ENCODE data around the gene TNRC6C. TPM values are rescaled to one million over a fixed set of nuclear protein-coding genes. Genes with fewer than 3 reads are reported as not detected.

TNRC6C gene
- 27.4 TPM for total RNA-seq

- DNase-seq (ENCODE audit: low spot score), result peak; percentile 100
Measured at GRCh38 chr17:77957857-77958715, at the start of gene TNRC6C. Gene TNRC6C (plus strand): TSS chr17:77958703. CDS start chr17:78004207, 45,504 bp downstream.

- DNase-seq (ENCODE audit: low spot score), result peak; percentile 20
Measured at GRCh38 chr17:77909236-77909635, 49.3 kb upstream of the TNRC6C start.

GRCh38 chr17:77909816-77910215, 48.7 kb upstream of the TNRC6C start:
- DNase-seq (ENCODE audit: low spot score), result no peak

GRCh38 chr17:77914385-77915254, 43.9 kb upstream of the TNRC6C start:
- DNase-seq (ENCODE audit: low spot score), result no peak

- DNase-seq (ENCODE audit: low spot score), result no peak
Measured at GRCh38 chr17:77915594-77916021, 42.9 kb upstream of the TNRC6C start.

- no peak for DNase-seq (ENCODE audit: low spot score)
Measured at GRCh38 chr17:77916264-77916663, 42.2 kb upstream of the TNRC6C start.

GRCh38 chr17:77916703-77917481, 41.6 kb upstream of the TNRC6C start:
- DNase-seq (ENCODE audit: low spot score), result no peak

GRCh38 chr17:77919276-77919675, 39.2 kb upstream of the TNRC6C start:
- DNase-seq (ENCODE audit: low spot score), result no peak

- no peak for DNase-seq (ENCODE audit: low spot score)
Measured at GRCh38 chr17:77923135-77923534, 35.4 kb upstream of the TNRC6C start.

- DNase-seq (ENCODE audit: low spot score), result no peak
Measured at GRCh38 chr17:77923776-77924513, 34.6 kb upstream of the TNRC6C start.

GRCh38 chr17:77924757-77925336, 33.7 kb upstream of the TNRC6C start:
- peak; percentile 41 for DNase-seq (ENCODE audit: low spot score)

GRCh38 chr17:77925831-77926543, 32.5 kb upstream of the TNRC6C start:
- DNase-seq (ENCODE audit: low spot score), result no peak

- no peak for DNase-seq (ENCODE audit: low spot score)
Measured at GRCh38 chr17:77926981-77927380, 31.5 kb upstream of the TNRC6C start.

- DNase-seq (ENCODE audit: low spot score), result no peak
Measured at GRCh38 chr17:77927777-77928518, 30.6 kb upstream of the TNRC6C start.

GRCh38 chr17:77928519-77929179, 29.9 kb upstream of the TNRC6C start:
- no peak for DNase-seq (ENCODE audit: low spot score)

- no peak for DNase-seq (ENCODE audit: low spot score)
Measured at GRCh38 chr17:77929180-77929564, 29.3 kb upstream of the TNRC6C start.

GRCh38 chr17:77929871-77930436, 28.5 kb upstream of the TNRC6C start:
- DNase-seq (ENCODE audit: low spot score), result no peak
